Testis (tissue), 3 donors: Measurements from ENCODE around the gene AAR2. TPM values are rescaled to one million over a fixed set of nuclear protein-coding genes. Genes with fewer than 3 reads are reported as not detected.

Experiments
- DNase-seq: peaks from one replicate; pipeline ENCODE4 v3.0.0-alpha.2; 2019
- H3K27ac ChIP-seq, 2 donors: fragments of 200-600 bp; sonication (generic); one replicate each; pipeline ENCODE4 v1.5.1; 2019
- H3K27me3 ChIP-seq: fragments of 200-600 bp; sonication (generic); one replicate; pipeline ENCODE4 v1.5.1; 2019
- H3K36me3 ChIP-seq: fragments of 200-600 bp; sonication (generic); one replicate; pipeline ENCODE4 v1.5.1; 2017; ENCODE audit warnings: low read depth; ENCODE audit errors: missing control alignments
- H3K4me1 ChIP-seq: fragments of 200-600 bp; sonication (generic); one replicate; pipeline ENCODE4 v1.5.1; 2019
- H3K4me3 ChIP-seq, 2 donors: fragments of 200-600 bp; sonication (generic); one replicate each; pipeline ENCODE4 v1.5.1; 2017 to 2019
- H3K9me3 ChIP-seq: fragments of 200-600 bp; sonication (generic); one replicate; pipeline ENCODE4 v1.5.1; 2017
- POLR2A ChIP-seq: fragments of 450-650 bp; IDR thresholded peaks from one replicate; pipeline ENCODE4 v1.6.1; 2017; ENCODE audit warnings: antibody characterized with exemption, mild to moderate bottlenecking, moderate library complexity
- WGBS, 2 donors: methylation state at CpG; one replicate each; pipeline ENCODE4 v1.1.5; 2018; 5-methylcytosine and 5-hydroxymethylcytosine counted together
- intact Hi-C: fragments of 100-400 bp; cut with DNase I; formaldehyde crosslinking; loops from one replicate; pipeline ENCODE4 v1.15.1; 2023; ENCODE audit warnings: low total_unique reads
- polyA plus RNA-seq: library from polyadenylated mRNA; stranded (reverse); fragments of 350-450 nt; fragmentation: Illumina TruSeq; extraction: RNeasy Lipid Tissue Mini Kit (QIAGEN cat#74804); gene quantifications from one replicate; pipeline ENCODE4 v1.2.3, GENCODE V29; 2014; ENCODE audit warnings: low read depth, low replicate concordance; ENCODE audit not compliant: insufficient read depth
- total RNA-seq, 2 donors: library from RNA; depleted of rRNA; stranded (reverse); fragments of >200 nt; gene quantifications; one replicate each; pipeline ENCODE4 v1.2.3, GENCODE V29; 2016
- TF ChIP-seq, protein P1 (sequence below), 3 experiments: fragments of 450-650 bp in 2 of 3; fragments of 200-600 bp in 1 of 3; sonication (generic) in 1 of 3; IDR thresholded peaks; one replicate each; pipeline ENCODE4 v1.5.1; 2016 to 2019; ENCODE audit warnings: antibody characterized with exemption in 3 of 3, mild to moderate bottlenecking in 2 of 3, moderate library complexity in 1 of 3

Gene AAR2
- total and polyA plus RNA-seq, 3 donors from 2014 or later = 38.7 to 47.0 (median 38.7) TPM

DNA sequence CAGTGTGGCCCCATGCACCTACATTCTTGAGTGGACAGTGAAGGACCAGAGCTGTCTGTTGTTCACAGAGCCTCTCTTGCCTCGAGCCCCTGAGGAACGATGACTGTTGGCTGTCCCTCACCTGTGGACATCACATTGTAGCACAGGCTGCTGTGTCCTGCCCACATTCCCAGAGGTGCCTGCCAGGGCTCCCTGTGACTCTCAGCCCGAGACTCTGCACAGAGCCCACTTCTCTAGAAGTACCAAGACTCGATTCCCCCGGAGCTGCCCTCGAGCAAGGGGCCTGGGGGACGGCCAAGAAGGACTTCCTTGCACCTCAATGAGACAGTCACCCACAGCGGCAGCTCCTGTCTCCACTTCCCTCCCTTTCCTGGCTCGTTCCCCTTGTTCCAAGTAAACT is 41.3 kb downstream of the AAR2 start:
- no peaks in the 10 kb centered on the region for H3K4me1 ChIP-seq
- H3K9me3 ChIP-seq = no peaks in the 10 kb centered on the region
- intact Hi-C loops = no loop called here
- DNase-seq = no peak
- H3K4me3 ChIP-seq = no peak overlapping the region
- no peak for TF ChIP-seq POLR2A
- TF ChIP-seq, protein P1, sequence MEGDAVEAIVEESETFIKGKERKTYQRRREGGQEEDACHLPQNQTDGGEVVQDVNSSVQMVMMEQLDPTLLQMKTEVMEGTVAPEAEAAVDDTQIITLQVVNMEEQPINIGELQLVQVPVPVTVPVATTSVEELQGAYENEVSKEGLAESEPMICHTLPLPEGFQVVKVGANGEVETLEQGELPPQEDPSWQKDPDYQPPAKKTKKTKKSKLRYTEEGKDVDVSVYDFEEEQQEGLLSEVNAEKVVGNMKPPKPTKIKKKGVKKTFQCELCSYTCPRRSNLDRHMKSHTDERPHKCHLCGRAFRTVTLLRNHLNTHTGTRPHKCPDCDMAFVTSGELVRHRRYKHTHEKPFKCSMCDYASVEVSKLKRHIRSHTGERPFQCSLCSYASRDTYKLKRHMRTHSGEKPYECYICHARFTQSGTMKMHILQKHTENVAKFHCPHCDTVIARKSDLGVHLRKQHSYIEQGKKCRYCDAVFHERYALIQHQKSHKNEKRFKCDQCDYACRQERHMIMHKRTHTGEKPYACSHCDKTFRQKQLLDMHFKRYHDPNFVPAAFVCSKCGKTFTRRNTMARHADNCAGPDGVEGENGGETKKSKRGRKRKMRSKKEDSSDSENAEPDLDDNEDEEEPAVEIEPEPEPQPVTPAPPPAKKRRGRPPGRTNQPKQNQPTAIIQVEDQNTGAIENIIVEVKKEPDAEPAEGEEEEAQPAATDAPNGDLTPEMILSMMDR (IDR thresholded peaks at IDR 0.05) = no peak
- H3K36me3 ChIP-seq = no peaks in the 10 kb centered on the region
- no peaks in the 10 kb centered on the region for H3K27me3 ChIP-seq
- WGBS, 2 donors = 69 to 84% methylated on average over 9 of the region's 9 CpGs
- no peak overlapping the region for H3K27ac ChIP-seq

DNA sequence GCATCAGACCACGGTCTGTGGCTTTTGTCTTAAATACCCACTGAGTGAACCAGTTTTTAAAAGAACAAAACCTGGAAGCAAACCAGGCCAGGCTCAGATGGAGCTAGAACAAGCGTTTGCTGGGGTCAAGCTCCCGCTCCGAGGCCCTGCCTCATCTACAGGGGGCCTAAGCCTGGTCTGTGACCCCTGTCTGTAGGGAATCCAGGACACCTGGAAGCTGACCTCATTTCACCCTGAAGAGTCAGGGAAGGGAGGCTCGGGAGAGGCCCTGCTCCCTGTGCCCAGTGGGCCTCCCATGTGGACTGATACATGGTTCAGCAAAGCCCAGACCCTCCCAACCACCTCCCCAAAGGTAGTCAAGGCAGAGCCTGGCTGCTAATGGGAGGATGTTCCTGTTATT is 43.1 kb downstream of the AAR2 start:
- no peak overlapping the region for H3K4me3 ChIP-seq
- no peaks in the 10 kb centered on the region for H3K36me3 ChIP-seq
- TF ChIP-seq POLR2A = no peak
- H3K27ac ChIP-seq = no peak overlapping the region
- H3K27me3 ChIP-seq = no peaks in the 10 kb centered on the region
- H3K4me1 ChIP-seq = no peaks in the 10 kb centered on the region
- intact Hi-C loops = no loop called here
- no peak for DNase-seq
- H3K9me3 ChIP-seq = no peaks in the 10 kb centered on the region
- WGBS, 2 donors = 67 to 70% methylated on average over 5 of the region's 5 CpGs

DNA sequence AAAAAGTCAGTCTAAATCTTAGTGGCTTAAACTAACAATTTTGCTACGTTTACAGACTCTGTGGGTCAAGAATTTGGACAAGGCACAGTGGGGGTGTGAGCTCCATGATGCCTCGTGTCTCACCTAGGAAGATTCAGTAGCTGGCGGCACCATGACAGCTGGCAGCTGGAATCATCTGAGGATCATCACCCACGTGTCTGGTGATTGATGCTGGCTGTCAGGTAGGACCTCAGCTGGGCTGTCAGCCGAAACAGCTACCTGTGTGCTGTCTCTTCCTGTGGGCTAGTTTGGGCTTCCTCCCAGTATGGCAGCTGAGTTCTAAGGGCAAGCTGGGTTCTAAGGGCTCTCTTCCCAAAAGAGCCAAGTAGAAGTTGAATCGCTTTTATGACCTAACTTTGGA is 43.5 kb downstream of the AAR2 start:
- Histone ChIP-seq H3K27me3 (no peaks in the 10 kb centered on the region), H3K36me3 (no peaks in the 10 kb centered on the region), H3K9me3 (no peaks in the 10 kb centered on the region), H3K4me1 (no peaks in the 10 kb centered on the region), H3K27ac (no peak overlapping the region), H3K4me3 (no peak overlapping the region)
- TF ChIP-seq, protein P1 (IDR thresholded peaks at IDR 0.05) = no peak
- no peak for TF ChIP-seq POLR2A
- no peak for DNase-seq
- WGBS, 2 donors = 76 to 78% methylated on average over 6 of the region's 6 CpGs
- intact Hi-C loops = no loop called here

DNA sequence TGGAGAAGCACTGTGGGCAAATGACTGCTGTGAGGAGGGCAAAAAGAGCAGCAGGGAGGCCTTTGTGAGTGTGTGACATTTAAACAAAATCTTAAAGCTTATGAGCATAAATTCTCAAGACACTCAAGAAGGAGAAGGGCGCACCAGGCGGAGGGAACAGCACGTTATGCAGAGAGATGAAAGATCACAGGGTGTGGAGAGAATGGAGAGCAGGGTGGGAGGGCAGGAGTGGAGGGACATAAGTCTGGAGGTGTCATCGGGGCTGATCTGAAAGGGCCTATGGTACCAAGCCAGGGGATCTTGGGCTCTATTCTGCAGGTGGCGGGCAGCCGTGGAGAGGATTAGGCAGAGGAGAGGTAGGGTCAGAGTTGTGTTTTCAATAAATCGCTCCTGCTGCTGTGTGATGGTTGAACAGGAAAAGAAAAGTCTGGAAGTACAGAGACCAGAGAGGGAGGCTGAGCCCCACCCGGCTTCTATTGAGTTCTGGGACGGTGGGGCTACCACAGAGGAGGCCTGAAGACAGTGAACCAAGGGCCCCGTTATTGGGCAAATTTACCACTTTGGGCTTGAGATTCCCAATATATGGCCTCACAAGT is 45.6 kb downstream of the AAR2 start:
- H3K4me1 ChIP-seq = no peaks in the 10 kb centered on the region
- no peak overlapping the region for H3K4me3 ChIP-seq
- H3K36me3 ChIP-seq = no peaks in the 10 kb centered on the region
- no peaks in the 10 kb centered on the region for H3K27me3 ChIP-seq
- 82 to 85% methylated on average over 10 of the region's 10 CpGs for WGBS, 2 donors
- TF ChIP-seq POLR2A = no peak
- TF ChIP-seq, protein P1 (IDR thresholded peaks at IDR 0.05) = no peak
- intact Hi-C loops = no loop called here
- no peaks in the 10 kb centered on the region for H3K9me3 ChIP-seq
- DNase-seq = no peak
- no peak overlapping the region for H3K27ac ChIP-seq

DNA sequence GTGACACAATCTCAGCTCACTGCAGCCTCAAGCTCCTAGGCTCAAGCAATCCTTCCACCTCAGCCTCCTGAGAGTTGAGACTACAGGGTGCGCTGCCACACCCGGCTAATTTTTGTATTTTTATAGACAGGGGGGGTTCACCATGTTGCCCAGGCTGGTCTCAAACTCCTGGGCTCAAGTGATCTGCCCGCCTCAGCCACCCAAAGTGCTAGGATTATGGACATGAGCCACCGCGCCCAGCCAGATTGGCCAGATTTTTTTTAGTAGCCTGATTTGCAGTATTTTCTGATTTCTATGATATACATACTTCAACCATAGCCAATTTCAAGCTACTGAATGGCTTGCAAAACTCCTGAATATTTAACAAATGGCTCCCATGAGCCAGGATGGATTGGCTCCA is 48.5 kb downstream of the AAR2 start:
- 94 to 97% methylated on average over 5 of the region's 5 CpGs for WGBS, 2 donors
- Histone ChIP-seq H3K9me3 (no peaks in the 10 kb centered on the region), H3K36me3 (no peaks in the 10 kb centered on the region), H3K4me1 (no peaks in the 10 kb centered on the region), H3K4me3 (no peak overlapping the region), H3K27ac (no peak overlapping the region), H3K27me3 (no peaks in the 10 kb centered on the region)
- intact Hi-C loops = no loop called here
- TF ChIP-seq, protein P1 (IDR thresholded peaks at IDR 0.05) = no peak
- no peak for TF ChIP-seq POLR2A
- no peak for DNase-seq
